Prostate gland (tissue), 2 donors: ENCODE results near the gene WDFY4. TPM values are rescaled to one million over a fixed set of nuclear protein-coding genes. Genes with fewer than 3 reads are reported as not detected.

Source experiments
- DNase-seq: peaks from one replicate; pipeline ENCODE4 v3.0.0-alpha.2; 2019; ENCODE audit warnings: low spot score
- H3K27ac ChIP-seq, 2 donors: fragments of 200-600 bp; sonication (generic); 2 replicates each; pipeline ENCODE4 v1.5.1; 2017 to 2019
- H3K27me3 ChIP-seq: fragments of 200-600 bp; sonication (generic); replicated peaks from 2 replicates; pipeline ENCODE4 v1.5.1; 2019; ENCODE audit not compliant: insufficient read depth
- H3K36me3 ChIP-seq, 2 donors: fragments of 200-600 bp; sonication (generic); 1 replicate in 1 of 2; 2 replicates in 1 of 2; pipeline versions ENCODE4 v1.5.1 to v1.8.1; 2017 to 2019
- H3K4me1 ChIP-seq: fragments of 200-600 bp; sonication (generic); replicated peaks from 2 replicates; pipeline ENCODE4 v1.5.1; 2019
- H3K4me3 ChIP-seq, 2 donors: fragments of 200-600 bp; sonication (generic); 2 replicates each; pipeline ENCODE4 v1.5.1; 2017 to 2019
- H3K9me3 ChIP-seq: fragments of 200-600 bp; sonication (generic); 2 replicates; pipeline ENCODE4 v1.5.1; 2017
- CTCF ChIP-seq, 4 experiments: fragments of 200-600 bp in 2 of 4; fragments of 450-650 bp in 2 of 4; sonication (generic) in 2 of 4; IDR thresholded peaks; 1 replicate in 3 of 4; 2 replicates in 1 of 4; pipeline ENCODE4 v1.5.1; 2016 to 2019; ENCODE audit warnings: antibody characterized with exemption in 4 of 4, mild to moderate bottlenecking in 2 of 4, moderate library complexity in 2 of 4
- POLR2A ChIP-seq: fragments of 450-650 bp; IDR thresholded peaks from one replicate; pipeline ENCODE4 v1.6.1; 2016; ENCODE audit warnings: antibody characterized with exemption, mild to moderate bottlenecking
- POLR2AphosphoS5 ChIP-seq: sonication (generic); formaldehyde crosslinking; IDR thresholded peaks from one replicate; pipeline ENCODE4 v1.6.1; 2017; ENCODE audit warnings: antibody characterized with exemption
- WGBS: methylation state at CpG from one replicate; pipeline ENCODE4 v1.1.5; 2018; 5-methylcytosine and 5-hydroxymethylcytosine counted together
- intact Hi-C: fragments of 100-400 bp; cut with DNase I; formaldehyde crosslinking; loops from one replicate; pipeline ENCODE4 v1.14.2; 2022
- total RNA-seq, 2 donors: library from RNA; depleted of rRNA; stranded (reverse); fragments of >200 nt; gene quantifications; one replicate each; pipeline ENCODE4 v1.1.0, GENCODE V29; 2016

WDFY4 gene
- total RNA-seq, 2 donors from 2014 or later = 0.59 to 5.7 TPM

DNA sequence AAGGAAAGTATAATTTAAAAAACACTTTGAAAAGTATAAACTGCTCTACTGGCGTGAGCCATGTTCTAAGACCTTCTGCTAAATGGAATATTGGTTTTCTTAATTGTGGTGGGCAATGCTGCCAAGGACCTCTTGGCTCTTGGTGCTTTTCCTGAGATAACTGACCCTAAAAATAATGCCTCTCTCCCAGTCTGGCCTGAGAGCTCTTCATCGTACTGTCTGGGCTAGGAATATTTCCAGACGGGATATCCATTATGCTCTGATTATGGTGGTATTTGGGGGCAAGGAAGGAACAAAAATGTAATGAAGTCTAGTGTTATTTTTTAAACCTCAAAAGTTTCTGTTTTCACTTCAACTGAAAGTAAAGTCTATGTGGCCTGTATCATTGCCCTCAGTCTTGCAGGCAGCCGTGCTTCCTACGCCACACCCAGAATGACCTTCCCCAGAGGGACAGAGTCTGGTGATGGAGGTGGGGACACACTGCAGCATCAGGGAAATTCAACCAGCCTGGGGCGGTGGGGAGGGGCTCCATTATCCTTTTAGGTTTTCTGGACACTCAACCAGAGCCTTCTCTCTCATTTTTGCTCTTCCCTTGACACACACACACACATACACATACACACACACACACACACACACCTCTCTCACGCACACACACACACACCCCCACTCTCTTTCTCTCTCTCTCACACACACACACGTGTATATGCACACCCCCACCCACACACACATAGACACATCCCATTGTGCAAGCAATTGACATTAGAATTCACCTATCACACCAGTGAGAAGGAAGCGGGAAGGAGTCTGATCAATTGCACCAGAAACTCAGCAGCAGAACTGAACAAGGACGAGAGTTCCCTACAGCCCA, 155.4 kb downstream of the WDFY4 start:
- Histone ChIP-seq H3K4me3 (no peak overlapping the region), H3K36me3 (no peaks in the 10 kb centered on the region), H3K27me3 (no peaks in the 10 kb centered on the region), H3K27ac (no peak overlapping the region), H3K9me3 (no peaks in the 10 kb centered on the region), H3K4me1 (no peaks in the 10 kb centered on the region)
- no peak for TF ChIP-seq CTCF (IDR thresholded peaks at IDR 0.05)
- TF ChIP-seq POLR2AphosphoS5 = no peak
- TF ChIP-seq POLR2A = no peak
- intact Hi-C loops = no loop called here
- DNase-seq = no peak
- 86% methylated on average over 10 of the region's 10 CpGs for WGBS

GRCh38 chr10:48842231-48842630, 157.6 kb downstream of the WDFY4 start:
- Histone ChIP-seq H3K27ac (no peak overlapping the region), H3K4me1 (no peaks in the 10 kb centered on the region), H3K27me3 (no peaks in the 10 kb centered on the region), H3K36me3 (no peaks in the 10 kb centered on the region), H3K4me3 (no peak overlapping the region), H3K9me3 (no peaks in the 10 kb centered on the region)
- WGBS = 88% methylated on average over 11 of the region's 11 CpGs
- DNase-seq = no peak
- TF ChIP-seq POLR2A (no peak), POLR2AphosphoS5 (no peak), CTCF (IDR thresholded peaks at IDR 0.05) (no peak)
- intact Hi-C loops = no loop called here

- no peaks in the 10 kb centered on the region for H3K4me1 ChIP-seq
- no peak overlapping the region for H3K4me3 ChIP-seq
- H3K27ac ChIP-seq = no peak overlapping the region
- intact Hi-C loops = no loop called here
- DNase-seq = no peak
- no peaks in the 10 kb centered on the region for H3K36me3 ChIP-seq
- H3K27me3 ChIP-seq = no peaks in the 10 kb centered on the region
- H3K9me3 ChIP-seq = no peaks in the 10 kb centered on the region
- TF ChIP-seq POLR2A (no peak), CTCF (IDR thresholded peaks at IDR 0.05) (no peak), POLR2AphosphoS5 (no peak)
These were observed 158.5 kb downstream of the WDFY4 start for GRCh38 chr10:48843198-48843597.

- DNase-seq = no peak
- no peak overlapping the region for H3K27ac ChIP-seq
- no peak for TF ChIP-seq CTCF (IDR thresholded peaks at IDR 0.05)
- no peak for TF ChIP-seq POLR2A
- TF ChIP-seq POLR2AphosphoS5 = no peak
- no peaks in the 10 kb centered on the region for H3K27me3 ChIP-seq
- no peaks in the 10 kb centered on the region for H3K9me3 ChIP-seq
- H3K36me3 ChIP-seq = no peaks in the 10 kb centered on the region
- WGBS = 95% methylated on average over 3 of the region's 3 CpGs
- intact Hi-C loops = no loop called here
- no peaks in the 10 kb centered on the region for H3K4me1 ChIP-seq
- H3K4me3 ChIP-seq = no peak overlapping the region
These were observed 159.9 kb downstream of the WDFY4 start for GRCh38 chr10:48844616-48845015.

DNA sequence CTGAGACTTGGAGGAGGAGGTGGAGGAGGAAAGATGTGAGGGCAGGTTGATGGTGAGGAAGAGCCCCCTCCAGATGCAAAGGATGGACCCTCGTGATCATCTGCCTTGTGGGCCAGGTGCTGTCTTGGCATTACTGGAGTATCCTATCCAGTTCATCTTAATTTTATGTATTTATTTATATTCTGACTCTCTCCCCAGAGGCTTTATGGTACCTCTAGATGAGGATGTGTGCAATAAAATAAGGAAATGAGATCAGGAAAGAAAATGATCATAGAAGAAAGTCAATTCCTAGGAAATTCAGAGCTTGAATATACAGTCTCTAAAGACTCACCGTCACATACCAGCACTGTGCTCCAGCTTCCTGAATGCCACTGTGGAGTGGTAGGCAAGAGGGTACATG, 160.8 kb downstream of the WDFY4 start:
- intact Hi-C loops = no loop called here
- Histone ChIP-seq H3K4me1 (no peaks in the 10 kb centered on the region), H3K36me3 (no peaks in the 10 kb centered on the region), H3K27ac (no peak overlapping the region), H3K4me3 (no peak overlapping the region), H3K27me3 (no peaks in the 10 kb centered on the region), H3K9me3 (no peaks in the 10 kb centered on the region)
- whole genome bisulfite sequencing = 83% methylated on average over 2 of the region's 2 CpGs
- no peak for DNase-seq
- TF ChIP-seq POLR2A (no peak), CTCF (IDR thresholded peaks at IDR 0.05) (no peak), POLR2AphosphoS5 (no peak)
